Fibroblast of pulmonary artery (primary cell): Measurements from ENCODE around the gene NLRP10.
"Not testable (repeated sequence)": the region's sequence is repeated elsewhere in the genome, so short reads cannot be mapped to it uniquely, and the experiment has no call there.

ENCODE experiments used
- DNase-seq: peaks from one replicate; pipeline ENCODE4 v3.0.0-alpha.2; 2010; ENCODE audit warnings: low read depth
- H3K4me3 ChIP-seq: replicated peaks from 2 replicates; pipeline ENCODE4 v1.5.1; 2011; ENCODE audit warnings: low read depth, mild to moderate bottlenecking, control low read depth, low read length, moderate library complexity
- CTCF ChIP-seq: IDR thresholded peaks from 2 replicates; pipeline ENCODE4 v1.5.1; 2011; ENCODE audit warnings: mild to moderate bottlenecking, control low read depth, low read length, inconsistent platforms; ENCODE audit errors: missing control alignments

NLRP10 gene

GRCh38 chr11:8005556-8005955 is 40.3 kb upstream of the NLRP10 start:
- TF ChIP-seq CTCF: no peak
- DNase-seq: no peak
- no peak overlapping the region for H3K4me3 ChIP-seq

- no peak overlapping the region for H3K4me3 ChIP-seq
- no peak for DNase-seq
- no peak for TF ChIP-seq CTCF
These were observed 38.8 kb upstream of the NLRP10 start for GRCh38 chr11:8004008-8004407.

- H3K4me3 ChIP-seq: no peak overlapping the region
- no peak for DNase-seq
- TF ChIP-seq CTCF: no peak
These were observed 37.9 kb upstream of the NLRP10 start for GRCh38 chr11:8003187-8003586.

GRCh38 chr11:8002676-8003075 is 37.4 kb upstream of the NLRP10 start:
- no peak overlapping the region for H3K4me3 ChIP-seq
- DNase-seq: no peak
- no peak for TF ChIP-seq CTCF

GRCh38 chr11:8000390-8000789 is 35.1 kb upstream of the NLRP10 start:
- no peak for DNase-seq
- no peak overlapping the region for H3K4me3 ChIP-seq
- no peak for TF ChIP-seq CTCF

- no peak for DNase-seq
- no peak for TF ChIP-seq CTCF
These were observed 34.5 kb upstream of the NLRP10 start for GRCh38 chr11:7999795-8000194.

GRCh38 chr11:7994581-7995278 is 29.5 kb upstream of the NLRP10 start:
- TF ChIP-seq CTCF: no peak
- H3K4me3 ChIP-seq: no peak overlapping the region
- DNase-seq: no peak

More at GRCh38 chr11:7999795-8000194, 34.5 kb upstream of the NLRP10 start:
- no peak overlapping the region for H3K4me3 ChIP-seq

- H3K4me3 ChIP-seq: peak overlapping the region; percentile 70
- DNase-seq: not testable (repeated sequence)
These were observed 22.3 kb upstream of the NLRP10 start for GRCh38 chr11:7987560-7987883.
